ENCODE results near the gene TRIM52.

Gene TRIM52

GRCh38 chr5:181223058-181223728 lies 37.8 kb downstream of the TRIM52 start, which contains the start of gene TRIM41:
TSS of gene TRIM41 (plus strand) at chr5:181223281. CDS start at chr5:181224000, 719 bp downstream.
- DNase-seq: peak; percentile 99
- no peak for TF ChIP-seq CTCF (IDR thresholded peaks at IDR 0.05)
- peaks cover 22% of the 10 kb centered on the region for H3K4me1 Mint-ChIP-seq
- peaks cover 5% of the 10 kb centered on the region for H3K36me3 Mint-ChIP-seq (ENCODE audit: low read depth)
- H3K4me3 Mint-ChIP-seq: peak within 1 kb of the TSS; percentile 98
- peaks cover 20% of the 10 kb centered on the region for H3K27me3 Mint-ChIP-seq (ENCODE audit: low read depth, poor library complexity)
- H3K9me3 Mint-ChIP-seq: peaks cover 6% of the 10 kb centered on the region
- H3K27ac Mint-ChIP-seq: peak within 1 kb of the TSS; percentile 98

DNA sequence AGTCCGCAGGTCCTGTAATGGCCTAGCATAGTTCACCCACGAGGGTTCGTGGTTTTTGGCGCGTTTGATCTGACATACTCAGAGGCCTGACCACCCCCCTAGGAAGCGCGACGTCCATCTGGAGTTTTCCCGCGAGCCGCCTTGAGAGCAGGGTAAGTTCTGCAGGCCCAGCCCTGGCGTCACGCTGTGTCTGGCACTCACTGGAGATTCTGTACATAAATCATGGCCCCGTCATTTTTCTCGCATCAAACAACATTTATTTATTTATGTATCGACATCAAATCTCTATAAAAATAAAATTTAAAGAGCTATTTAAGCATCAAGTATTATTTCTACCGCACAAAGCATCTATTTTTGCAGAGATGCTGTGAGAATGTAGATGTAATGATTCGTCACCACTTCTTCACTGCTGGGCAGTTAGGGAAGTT lies 38.3 kb downstream of the TRIM52 start:
- peak overlapping the region; percentile 98 for H3K4me3 Mint-ChIP-seq

GRCh38 chr5:181221792-181222629 lies 38.9 kb downstream of the TRIM52 start:
- H3K36me3 Mint-ChIP-seq (ENCODE audit: low read depth): peaks cover 5% of the 10 kb centered on the region
- peak; percentile 97 for DNase-seq
- peak overlapping the region; percentile 96 for H3K27ac Mint-ChIP-seq
- TF ChIP-seq CTCF (IDR thresholded peaks at IDR 0.05): no peak
- H3K4me1 Mint-ChIP-seq: peaks cover 30% of the 10 kb centered on the region
- H3K4me3 Mint-ChIP-seq: peak overlapping the region; percentile 98
- peaks cover 6% of the 10 kb centered on the region for H3K9me3 Mint-ChIP-seq
- H3K27me3 Mint-ChIP-seq (ENCODE audit: low read depth, poor library complexity): peaks cover 30% of the 10 kb centered on the region

More for the DNA sequence above, 38.3 kb downstream of the TRIM52 start:
- peaks cover 25% of the 10 kb centered on the region for H3K27me3 Mint-ChIP-seq (ENCODE audit: low read depth, poor library complexity)
- H3K36me3 Mint-ChIP-seq (ENCODE audit: low read depth): peaks cover 5% of the 10 kb centered on the region
- no peak for TF ChIP-seq CTCF (IDR thresholded peaks at IDR 0.05)
- H3K4me1 Mint-ChIP-seq: peaks cover 25% of the 10 kb centered on the region
- no peak for DNase-seq
- peak overlapping the region; percentile 96 for H3K27ac Mint-ChIP-seq
- peaks cover 6% of the 10 kb centered on the region for H3K9me3 Mint-ChIP-seq

GRCh38 chr5:181221105-181221791 lies 39.7 kb downstream of the TRIM52 start:
- no peak overlapping the region for H3K27ac Mint-ChIP-seq
- peaks cover 5% of the 10 kb centered on the region for H3K36me3 Mint-ChIP-seq (ENCODE audit: low read depth)
- peaks cover 37% of the 10 kb centered on the region for H3K27me3 Mint-ChIP-seq (ENCODE audit: low read depth, poor library complexity)
- peaks cover 33% of the 10 kb centered on the region for H3K4me1 Mint-ChIP-seq
- peak overlapping the region; percentile 98 for H3K4me3 Mint-ChIP-seq
- H3K9me3 Mint-ChIP-seq: peaks cover 6% of the 10 kb centered on the region
- DNase-seq: no peak
- no peak for TF ChIP-seq CTCF (IDR thresholded peaks at IDR 0.05)

DNA sequence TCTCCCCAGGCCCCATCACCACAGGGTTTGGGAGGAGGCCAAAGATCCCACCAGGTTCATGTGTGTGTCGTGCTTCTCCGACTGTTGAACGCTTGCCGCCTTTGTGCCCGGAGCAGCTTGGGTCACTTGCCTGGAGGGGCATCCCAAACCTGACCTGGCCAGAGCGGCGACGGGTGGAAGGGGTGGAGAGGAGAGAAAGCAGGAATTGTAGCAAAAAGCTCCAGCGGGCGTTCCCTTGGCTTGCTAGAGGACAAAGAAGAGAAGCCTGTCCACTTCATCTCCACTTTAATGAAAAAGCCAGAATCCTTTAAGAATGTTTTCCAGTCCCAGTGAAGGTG lies 40.8 kb downstream of the TRIM52 start:
- Mint-ChIP-seq H3K27me3 (ENCODE audit: low read depth, poor library complexity) (peaks cover 42% of the 10 kb centered on the region), H3K9me3 (peaks cover 6% of the 10 kb centered on the region), H3K27ac (no peak overlapping the region), H3K36me3 (ENCODE audit: low read depth) (peaks cover 5% of the 10 kb centered on the region), H3K4me3 (peak overlapping the region; percentile 72), H3K4me1 (peaks cover 28% of the 10 kb centered on the region)
- no peak for DNase-seq
- TF ChIP-seq CTCF (IDR thresholded peaks at IDR 0.05): no peak

Data from nephron progenitor cell (in vitro differentiated cells).